HL-60/S4 treated with phorbol 12-myristate 13-acetate at 8.2 ng/mL for 4 days and 3 days (cell line): Measurements from ENCODE around the gene F10.
"Not testable (repeated sequence)": the region's sequence is repeated elsewhere in the genome, so short reads cannot be mapped to it uniquely, and the experiment has no call there.

Source experiments
- in situ Hi-C: fragments of 300-500 bp; cut with MboI; formaldehyde crosslinking; loops from 2 replicates; pipeline ENCODE4 v1.15.0; 2022; ENCODE audit warnings: low sequenced_read_pairs

Gene F10

DNA sequence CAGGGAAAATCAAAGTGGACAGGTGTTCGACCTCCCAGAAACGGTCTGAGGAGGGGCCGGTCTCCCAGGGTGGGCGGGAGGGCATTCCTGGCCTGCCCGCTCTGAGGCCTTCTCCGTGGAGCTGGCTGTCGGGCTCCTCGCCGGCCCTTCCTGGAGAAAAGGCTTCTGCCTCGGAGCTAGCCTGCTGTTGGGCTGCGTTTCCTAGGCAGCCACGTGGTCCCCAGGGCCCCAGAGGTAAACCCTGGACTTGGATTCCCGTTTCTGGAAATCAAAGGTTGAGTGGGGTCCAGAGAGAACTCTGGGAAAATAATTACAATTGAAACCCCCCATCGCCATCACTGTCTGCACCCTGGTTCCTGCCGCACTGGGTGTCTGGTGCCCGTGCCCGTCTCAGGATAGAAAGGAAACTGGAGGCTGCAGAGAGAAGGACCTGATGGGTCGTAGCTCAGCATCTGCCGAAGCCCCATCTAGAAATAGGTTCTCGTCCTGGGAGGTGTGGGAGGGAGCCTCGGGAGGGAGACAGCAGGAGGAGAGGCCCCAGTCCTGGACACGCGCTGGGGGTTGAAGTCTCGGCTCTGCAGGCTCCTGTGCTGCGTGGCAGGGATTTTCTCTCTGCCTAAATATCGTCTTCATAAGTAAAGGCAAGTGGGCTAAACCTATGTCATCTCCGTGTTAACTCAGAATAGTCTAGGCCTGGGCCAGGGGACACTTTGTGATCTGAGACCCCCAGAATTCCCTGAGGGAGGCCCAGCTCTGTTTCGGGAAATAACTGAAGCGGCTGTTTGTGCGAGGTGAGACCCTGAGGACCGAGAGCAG is 28.2 kb downstream of the F10 start:
- in situ Hi-C loops, result no loop called here

DNA sequence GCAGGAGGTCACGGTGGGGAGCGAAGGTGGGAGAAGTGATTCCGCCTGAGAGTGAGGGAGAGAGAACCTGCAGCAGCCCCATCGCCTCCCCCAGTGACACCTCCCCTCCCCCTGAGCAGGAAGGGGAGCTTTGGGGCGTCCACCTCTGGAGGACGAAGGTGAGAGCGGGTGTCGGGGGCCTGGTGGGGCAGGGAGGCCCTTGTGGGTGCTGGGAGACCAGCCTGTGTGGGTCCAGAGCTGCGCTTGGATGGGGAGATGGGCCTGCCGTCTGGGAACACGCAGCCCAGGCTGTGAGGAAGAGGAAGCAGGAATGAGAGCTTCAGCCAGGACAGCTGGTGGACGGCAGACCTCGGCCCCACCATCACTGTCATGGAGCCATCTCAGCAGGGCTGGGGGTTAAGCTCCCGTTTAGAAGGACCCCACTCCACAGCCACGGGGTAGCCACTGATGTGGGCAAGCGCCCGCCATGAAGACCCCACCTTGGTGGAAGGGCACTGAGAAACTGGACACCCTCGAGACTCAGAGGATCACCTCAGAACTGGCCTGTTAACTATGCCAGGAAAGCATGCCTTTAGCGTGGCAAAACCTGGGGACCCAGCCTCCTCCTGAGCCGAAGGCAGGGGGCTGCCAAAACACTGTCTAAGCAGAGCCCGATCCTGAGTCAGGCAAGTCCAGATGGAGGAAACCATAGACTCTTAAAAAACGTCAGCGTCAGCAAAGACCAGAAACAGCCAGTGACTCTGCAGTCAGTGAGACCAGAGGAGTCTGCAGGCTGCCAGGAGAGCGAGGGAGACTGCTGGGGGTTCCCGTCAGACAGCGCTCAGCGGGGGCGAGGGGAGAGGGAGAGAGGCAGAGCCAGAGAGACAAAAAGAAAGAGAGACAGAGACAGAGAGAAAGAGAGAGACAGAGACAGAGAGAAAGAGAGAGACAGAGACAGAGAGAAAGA is 29.4 kb downstream of the F10 start:
- in situ Hi-C loops, result no loop called here

DNA sequence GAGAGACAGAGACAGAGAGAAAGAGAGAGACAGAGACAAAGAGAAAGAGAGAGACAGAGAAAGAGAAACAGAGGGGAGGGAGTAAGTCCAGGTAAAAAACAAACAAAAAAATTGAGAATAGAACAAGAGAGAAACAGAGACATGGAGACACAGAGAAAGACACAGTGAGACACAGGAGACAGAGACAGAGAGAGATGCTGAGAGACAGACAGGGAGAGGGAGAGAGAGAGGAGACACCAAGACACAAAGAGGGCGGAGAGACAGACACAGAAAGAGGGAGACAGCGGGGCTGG is 30.0 kb downstream of the F10 start:
- in situ Hi-C loops, result no loop called here

DNA sequence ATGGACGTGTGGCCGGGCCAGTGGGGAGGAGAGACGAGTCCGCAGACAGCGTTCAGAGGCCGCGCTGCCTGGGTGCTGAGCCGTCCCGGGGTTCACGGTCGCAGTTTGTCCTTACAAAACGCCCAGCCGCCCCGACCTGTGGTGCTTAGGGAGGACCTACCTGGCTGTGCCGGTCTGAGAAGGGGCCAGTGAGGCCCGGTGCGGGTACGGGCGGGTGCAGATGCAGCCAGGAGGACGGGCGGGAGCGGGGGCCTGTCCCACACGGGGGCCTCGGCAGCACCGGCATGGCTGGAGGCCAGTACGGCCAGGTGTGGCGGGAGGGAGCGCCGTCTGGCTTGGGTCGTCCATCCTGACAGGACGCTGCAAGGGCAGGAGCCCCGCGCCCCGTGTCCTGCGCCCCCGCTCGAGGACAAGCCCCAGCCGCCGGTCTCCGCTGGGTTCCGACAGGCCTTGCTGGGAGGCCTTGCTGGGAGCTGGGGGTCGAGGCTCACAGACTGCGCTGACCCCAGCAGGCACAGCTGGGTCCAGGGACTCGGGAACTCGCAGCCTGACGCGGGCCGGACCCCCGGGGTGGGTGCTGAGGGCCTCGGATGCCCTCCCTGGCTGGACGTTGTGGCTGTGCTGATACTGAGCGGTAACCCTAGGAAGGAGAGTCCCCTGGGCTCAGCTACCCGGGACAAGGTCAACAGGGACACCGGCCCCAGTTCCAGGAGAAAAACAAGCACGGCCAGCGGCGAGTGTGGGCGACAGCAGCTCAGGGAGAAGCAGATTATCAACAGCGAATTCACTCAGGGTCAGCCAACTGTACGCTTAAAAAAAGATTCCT is 30.6 kb downstream of the F10 start:
- in situ Hi-C loops, result no loop called here

DNA sequence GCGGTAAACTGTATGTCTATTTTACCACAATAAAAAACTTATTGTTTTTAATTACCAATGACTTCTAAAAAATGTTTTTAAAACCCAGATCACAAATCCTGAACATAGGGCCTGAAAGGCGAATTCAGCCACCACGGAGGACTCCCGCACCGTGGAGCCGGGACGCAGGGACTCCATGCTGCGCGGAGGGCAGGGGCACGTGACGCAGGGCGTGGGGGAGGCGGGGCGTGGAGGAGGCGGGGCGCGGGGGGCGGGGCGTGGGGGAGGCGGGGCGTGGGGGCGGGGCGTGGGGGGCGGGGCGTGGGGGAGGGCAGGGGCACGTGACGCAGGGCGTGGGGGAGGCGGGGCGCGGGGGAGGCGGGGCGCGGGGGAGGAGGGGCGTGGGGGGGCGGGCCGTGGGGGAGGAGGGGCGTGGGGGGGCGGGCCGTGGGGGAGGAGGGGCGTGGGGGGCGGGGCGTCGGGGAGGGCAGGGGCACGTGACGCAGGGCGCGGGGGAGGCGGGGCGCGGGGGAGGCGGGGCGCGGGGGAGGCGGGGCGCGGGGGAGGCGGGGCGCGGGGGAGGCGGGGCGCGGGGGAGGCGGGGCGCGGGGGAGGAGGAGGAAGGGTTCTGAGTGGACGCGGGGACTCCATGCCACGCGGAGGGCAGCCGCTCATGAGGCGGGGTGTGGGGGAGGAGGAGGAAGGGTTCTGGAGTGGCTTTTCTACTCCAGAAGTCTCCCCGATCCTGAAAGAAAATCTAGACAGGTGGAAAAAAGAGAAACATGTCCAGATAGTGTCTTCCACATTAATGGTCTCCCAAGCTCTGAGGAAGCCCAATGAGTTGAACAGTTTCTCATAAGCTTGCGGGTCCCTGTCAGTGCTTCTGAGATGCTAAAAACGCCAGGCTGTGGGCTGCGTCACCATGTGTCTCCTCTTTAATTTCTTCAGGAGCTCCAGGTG is 31.5 kb downstream of the F10 start:
- in situ Hi-C loops, result no loop called here

DNA sequence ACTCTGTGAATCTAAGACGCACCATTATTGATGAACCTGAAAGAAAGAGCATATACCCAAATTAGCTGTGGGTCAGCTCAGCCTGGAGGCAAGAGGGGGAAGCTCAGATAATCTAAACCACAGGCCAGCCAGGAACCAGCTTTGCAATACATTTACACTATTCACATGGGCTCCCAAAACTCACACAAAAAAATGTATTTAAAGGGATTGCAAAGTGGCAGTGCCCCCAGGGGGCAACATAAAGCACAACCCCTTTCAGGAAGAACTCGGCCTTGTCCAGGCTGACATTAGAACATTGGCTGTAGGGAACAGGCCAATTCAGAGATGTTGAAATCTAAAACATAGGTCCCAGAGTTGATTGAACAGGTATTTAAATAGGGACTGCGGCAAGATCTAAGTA is 32.6 kb downstream of the F10 start:
- in situ Hi-C loops, result no loop called here

DNA sequence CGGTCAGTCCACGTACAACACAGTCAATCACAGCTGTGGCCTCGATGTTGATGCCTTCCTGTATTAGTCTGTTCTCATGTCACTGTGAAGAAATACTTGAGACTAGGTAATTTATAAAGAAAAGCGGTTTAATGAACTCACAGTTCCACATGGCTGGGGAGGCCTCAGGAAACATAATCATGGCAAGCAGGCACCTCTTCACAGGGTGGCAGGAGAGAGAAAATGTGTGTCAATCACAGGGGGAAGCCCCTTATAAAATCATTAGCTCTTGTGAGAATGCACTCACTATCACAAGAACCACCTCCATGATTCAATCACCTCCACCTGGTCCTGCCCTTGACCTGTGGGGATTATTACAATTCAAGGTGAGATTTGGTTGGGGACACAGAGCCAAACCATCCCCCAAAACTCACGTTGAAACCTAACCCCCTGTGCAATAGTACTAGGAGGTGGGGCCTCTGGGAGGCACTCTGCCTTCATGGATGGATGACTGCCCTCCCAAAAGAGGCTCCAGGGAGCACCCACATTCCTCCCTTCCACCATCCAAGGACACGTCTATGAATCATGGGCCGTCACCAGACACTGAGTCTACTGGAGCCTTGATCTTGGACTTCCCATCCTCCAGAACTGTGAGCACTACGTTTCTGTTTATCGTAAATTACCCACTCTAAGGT is 33.5 kb downstream of the F10 start:
- in situ Hi-C loops, result no loop called here

DNA sequence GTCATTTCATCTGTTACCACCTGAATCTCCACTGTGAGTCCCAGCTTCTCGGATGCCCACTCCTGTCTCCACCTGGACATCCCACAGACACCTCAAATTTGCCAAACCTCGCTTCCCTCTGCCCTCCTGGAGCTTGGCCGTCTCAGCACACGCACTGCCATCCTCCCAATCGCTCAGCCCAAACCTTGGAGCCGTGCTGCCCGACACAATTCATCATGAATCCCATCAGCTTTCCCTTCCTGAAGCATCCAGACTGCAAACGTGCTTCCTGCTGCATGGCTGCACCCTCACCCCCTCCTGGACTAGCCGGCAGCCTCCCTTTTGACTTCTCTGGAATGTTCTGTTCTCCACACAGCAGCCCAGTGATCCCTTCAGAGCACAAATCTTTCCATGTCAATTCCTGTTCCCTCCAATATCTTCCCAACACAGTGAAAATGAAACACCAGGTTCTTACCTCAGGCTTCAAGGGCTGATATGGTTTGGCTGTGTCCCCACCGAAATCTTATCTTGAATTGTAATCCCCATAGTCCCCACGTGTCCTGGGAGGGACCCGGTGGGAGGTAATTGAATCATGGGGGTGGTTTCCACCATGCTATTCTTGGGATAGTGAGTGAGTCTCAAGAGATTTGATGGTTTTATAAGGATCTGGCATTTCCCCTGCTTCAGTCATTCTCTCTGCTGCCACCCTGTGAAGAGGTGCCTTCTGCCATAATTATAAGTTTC is 34.8 kb downstream of the F10 start:
- in situ Hi-C loops, result no loop called here

DNA sequence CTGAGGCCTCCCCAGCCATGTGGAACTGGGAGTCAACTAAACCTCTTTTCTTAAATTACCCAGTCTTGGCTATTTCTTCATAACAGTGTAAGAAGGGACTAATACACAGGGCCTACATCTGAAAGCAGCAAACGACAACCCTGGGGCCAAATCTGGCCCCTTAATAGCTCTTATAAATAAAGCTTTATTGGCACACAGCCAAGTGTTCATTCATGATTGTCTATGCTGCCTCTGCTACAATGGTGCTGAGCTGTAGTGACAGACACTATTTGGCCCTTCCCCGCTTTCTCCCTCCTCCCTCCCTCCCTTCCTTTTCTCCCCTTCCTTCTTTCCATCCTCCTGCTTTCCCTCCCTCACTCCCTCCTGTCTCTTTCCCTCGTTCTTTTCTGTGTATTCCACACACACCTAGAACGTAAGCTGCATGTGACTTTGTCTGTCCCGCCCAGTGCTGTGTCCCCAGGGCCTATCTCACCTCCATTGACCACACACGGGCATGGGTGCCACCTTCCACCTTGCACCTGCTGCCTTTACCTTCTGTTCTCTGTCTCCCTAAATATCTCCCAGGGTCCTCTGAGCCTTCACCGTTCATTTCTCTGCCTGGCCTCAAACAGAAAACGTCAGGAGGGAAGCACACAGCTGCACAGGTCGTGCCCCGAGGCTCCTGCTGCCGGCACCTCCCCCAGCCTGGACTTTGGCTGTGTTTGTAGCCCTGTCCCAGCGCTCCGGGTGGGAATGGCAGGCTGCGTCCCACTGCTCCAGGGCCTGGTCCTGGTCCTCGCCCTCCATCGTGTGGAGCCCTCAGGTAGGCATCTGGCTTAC is 35.5 kb downstream of the F10 start, which contains the start of gene PROZ:
Gene PROZ (plus strand): TSS at position 720 of the 819 bp plus-strand sequence. CDS start 13 bp downstream, at position 733.
- in situ Hi-C loops, result no loop called here

DNA sequence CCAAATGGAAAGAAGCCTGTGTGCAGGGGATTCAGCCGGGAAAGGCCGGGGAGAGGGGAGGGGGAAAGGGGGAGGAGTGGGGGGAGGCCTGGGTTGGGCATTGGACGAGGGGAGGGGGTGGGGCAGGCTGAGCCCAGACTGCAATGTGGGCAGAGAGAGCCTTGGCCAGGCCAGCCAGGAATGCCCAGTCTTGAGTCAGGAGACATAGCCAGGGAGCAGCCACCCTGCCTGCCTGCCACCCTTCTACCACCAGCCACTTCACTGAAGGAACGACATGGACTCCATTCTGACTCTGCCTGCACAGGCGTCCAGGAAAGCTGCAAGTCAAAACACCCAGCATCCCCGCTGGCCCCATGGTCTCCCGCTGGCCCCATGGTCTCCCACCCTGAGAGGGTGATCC is 36.3 kb downstream of the F10 start:
- in situ Hi-C loops, result no loop called here

DNA sequence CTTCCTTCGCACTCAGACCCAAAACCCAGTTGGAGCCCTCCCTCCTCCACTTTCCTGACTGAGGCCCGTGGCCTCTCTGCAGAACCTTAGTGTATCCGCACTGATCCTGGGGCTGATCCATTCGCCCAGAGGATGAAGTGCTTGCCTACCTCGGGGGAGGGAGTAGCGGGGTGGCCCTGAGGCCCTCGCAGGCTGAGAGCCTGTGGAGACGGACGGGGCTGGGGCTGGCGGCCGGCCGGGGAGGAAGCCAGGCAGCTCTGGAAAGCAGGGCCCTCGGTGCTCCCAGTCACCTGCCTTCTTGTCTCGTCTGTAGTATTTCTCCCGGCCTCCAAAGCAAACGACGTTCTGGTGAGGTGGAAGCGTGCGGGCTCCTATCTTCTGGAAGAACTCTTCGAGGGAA is 37.1 kb downstream of the F10 start:
- in situ Hi-C loops, result no loop called here

DNA sequence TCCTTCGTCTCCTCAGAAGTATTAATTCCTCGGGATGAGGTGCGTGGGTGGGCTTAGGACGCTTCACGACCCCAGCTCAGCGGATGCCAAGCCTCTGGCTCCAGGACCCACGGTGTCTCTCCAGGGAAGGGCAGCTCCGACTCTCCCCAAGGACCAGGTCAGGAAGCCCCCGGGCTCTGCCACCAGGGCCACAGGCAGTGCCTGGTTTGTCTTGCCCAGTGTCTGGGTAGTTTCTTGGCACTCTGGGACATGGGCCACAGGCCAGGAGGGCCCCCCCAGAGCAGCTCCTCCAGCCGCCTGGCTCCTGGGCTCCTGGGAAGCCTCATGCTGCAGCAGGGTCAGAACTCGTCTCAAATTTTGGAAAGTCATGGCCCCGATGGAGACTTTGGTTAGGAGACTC is 38.4 kb downstream of the F10 start:
- in situ Hi-C loops, result no loop called here

DNA sequence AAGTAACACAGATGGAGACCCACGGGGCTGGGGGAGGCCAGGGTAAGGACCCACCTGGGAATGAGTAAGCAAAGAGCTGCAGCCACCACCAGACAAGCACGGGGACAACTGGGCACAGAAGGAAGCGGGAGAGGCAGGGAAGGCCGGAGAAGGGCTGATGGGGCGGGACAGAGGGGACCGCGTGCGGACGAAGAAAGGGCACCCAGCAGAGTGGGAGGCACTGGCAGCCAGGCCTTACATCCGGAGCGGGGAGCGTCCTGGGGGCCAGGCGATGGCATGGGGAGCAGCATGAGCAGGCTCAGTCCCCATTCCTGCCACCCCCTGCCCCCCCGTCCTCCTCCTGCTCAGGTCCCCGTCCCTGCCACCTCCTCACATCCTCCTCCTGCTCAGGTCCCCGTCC is 38.8 kb downstream of the F10 start:
- in situ Hi-C loops, result no loop called here

DNA sequence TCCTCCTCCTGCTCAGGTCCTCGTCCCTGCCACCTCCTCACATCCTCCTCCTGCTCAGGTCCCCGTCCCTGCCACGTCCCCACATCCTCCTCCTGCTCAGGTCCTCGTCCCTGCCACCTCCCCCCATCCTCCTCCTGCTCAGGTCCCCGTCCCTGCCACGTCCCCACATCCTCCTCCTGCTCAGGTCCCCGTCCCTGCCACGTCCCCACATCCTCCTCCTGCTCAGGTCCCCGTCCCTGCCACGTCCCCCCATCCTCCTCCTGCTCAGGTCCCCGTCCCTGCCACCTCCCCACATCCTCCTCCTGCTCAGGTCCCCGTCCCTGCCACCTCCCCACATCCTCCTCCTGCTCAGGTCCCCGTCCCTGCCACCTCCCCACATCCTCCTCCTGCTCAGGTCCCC is 39.4 kb downstream of the F10 start:
- in situ Hi-C loops, result not testable (repeated sequence)

DNA sequence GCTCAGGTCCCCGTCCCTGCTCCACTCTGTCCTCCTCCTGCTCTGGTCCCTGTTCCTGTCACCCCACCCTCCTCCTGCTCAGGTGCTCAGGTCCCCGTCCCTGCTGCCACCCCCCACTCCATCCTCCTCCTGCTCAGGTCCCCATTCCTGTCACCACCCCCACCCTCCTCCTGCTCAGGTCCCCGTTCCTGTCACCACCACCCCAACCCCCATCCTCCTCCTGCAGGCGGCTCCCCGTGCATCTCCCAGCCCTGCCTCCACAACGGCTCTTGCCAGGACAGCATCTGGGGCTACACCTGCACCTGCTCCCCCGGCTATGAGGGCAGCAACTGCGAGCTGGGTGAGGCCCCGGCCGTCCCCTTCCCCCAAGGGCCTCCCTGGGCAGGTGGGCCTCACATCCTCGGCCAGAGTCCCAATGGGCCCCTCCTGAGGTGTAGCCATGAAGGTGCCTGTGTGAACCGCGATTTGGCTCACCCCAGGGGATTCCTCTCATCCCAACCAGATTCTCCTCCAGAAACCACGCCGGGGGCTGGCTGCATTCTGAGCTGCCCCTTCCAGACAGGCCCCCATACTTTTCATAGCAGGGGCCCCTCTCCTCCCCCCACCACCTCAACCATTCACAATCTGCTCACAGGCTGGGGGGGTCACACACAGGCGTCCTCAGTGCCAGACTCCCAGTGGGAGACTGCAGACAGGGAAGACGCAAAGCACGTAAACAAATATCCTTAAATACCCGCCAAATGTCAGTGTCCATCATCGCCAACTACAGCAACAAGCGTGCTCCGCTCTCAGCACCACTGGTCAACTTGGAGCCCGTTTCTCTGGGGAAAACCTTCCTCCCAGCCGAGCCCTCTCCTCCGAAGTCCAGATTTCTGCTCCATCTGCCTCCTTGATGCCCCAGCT is 40.4 kb downstream of the F10 start:
- in situ Hi-C loops, result no loop called here

DNA sequence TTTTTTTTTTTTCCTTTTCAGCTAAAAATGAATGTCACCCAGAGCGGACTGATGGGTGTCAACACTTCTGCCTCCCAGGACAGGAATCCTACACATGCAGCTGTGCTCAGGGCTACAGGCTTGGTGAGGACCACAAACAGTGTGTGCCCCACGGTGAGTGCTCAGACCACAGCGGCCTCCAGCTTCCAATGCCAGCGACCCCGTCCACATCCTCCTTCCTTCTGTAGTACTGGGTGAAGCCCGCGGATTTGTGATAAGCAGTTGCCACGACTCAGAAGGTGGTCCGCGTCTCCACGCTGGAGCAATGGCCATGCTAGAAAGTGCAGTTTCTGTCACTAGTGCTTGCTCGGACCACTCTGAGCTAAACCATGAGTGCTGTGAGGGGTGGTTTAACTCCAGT is 41.9 kb downstream of the F10 start:
- in situ Hi-C loops, result no loop called here

DNA sequence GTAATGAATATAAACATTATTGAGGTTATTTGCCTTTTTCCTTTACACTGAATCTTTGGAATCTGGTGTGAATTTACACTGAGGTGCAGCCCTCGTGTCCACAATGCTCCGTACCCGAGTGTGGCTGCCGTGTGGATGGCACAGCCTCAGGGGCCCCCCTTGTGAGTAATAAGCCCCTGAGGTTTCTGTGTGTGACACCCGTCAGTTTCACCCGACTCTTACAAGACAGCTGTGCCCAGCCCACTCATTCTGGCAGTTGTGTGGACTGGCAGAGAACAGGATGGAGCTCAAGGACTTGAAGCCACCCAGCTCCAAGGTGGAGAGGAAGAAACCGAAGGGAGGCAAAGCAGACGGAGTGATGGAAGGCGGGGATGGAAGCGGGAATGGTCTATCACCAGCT is 43.7 kb downstream of the F10 start:
- in situ Hi-C loops, result no loop called here
